ENCODE measurements around the gene CHRM2.

DNA sequence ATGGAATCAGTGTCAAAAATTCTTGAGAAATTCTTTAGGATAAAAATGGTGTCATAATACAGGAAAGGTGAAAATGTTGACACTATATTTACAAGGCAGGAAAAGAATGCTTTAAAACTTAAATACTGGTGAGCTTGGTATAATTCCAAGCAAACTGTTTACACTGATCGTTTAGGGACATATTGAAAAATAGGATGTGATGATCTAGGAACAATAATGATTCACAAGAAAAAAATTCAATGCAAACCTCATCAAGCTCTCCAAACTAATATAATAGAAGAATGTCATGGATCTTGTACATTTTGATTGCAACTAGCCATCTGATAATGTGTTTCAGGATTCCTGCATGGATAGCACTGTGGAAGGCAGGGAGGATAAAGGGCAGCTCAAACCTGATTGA lies 98.4 kb downstream of the CHRM2 start:
- no peak for TF ChIP-seq CEBPB (IDR thresholded peaks at IDR 0.05)
- TF ChIP-seq, protein P1, sequence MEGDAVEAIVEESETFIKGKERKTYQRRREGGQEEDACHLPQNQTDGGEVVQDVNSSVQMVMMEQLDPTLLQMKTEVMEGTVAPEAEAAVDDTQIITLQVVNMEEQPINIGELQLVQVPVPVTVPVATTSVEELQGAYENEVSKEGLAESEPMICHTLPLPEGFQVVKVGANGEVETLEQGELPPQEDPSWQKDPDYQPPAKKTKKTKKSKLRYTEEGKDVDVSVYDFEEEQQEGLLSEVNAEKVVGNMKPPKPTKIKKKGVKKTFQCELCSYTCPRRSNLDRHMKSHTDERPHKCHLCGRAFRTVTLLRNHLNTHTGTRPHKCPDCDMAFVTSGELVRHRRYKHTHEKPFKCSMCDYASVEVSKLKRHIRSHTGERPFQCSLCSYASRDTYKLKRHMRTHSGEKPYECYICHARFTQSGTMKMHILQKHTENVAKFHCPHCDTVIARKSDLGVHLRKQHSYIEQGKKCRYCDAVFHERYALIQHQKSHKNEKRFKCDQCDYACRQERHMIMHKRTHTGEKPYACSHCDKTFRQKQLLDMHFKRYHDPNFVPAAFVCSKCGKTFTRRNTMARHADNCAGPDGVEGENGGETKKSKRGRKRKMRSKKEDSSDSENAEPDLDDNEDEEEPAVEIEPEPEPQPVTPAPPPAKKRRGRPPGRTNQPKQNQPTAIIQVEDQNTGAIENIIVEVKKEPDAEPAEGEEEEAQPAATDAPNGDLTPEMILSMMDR (IDR thresholded peaks at IDR 0.05): no peak
- no peak for TF ChIP-seq POLR2A (IDR thresholded peaks at IDR 0.05; ENCODE audit: low read length)
- no peak for TF ChIP-seq HDAC2 (IDR thresholded peaks at IDR 0.05)
- TF ChIP-seq KDM5A (IDR thresholded peaks at IDR 0.05): no peak
- no peak for TF ChIP-seq RFX5 (IDR thresholded peaks at IDR 0.05)
- TF ChIP-seq POLR2AphosphoS2 (conservative IDR thresholded peaks at IDR 0.05; ENCODE audit: low read length): no peak
- no peak for TF ChIP-seq EP300 (IDR thresholded peaks at IDR 0.05)
- TF ChIP-seq, protein P2, sequence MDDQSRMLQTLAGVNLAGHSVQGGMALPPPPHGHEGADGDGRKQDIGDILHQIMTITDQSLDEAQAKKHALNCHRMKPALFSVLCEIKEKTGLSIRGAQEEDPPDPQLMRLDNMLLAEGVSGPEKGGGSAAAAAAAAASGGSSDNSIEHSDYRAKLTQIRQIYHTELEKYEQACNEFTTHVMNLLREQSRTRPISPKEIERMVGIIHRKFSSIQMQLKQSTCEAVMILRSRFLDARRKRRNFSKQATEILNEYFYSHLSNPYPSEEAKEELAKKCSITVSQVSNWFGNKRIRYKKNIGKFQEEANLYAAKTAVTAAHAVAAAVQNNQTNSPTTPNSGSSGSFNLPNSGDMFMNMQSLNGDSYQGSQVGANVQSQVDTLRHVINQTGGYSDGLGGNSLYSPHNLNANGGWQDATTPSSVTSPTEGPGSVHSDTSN (IDR thresholded peaks at IDR 0.05): no peak
- TF ChIP-seq, protein P3, sequence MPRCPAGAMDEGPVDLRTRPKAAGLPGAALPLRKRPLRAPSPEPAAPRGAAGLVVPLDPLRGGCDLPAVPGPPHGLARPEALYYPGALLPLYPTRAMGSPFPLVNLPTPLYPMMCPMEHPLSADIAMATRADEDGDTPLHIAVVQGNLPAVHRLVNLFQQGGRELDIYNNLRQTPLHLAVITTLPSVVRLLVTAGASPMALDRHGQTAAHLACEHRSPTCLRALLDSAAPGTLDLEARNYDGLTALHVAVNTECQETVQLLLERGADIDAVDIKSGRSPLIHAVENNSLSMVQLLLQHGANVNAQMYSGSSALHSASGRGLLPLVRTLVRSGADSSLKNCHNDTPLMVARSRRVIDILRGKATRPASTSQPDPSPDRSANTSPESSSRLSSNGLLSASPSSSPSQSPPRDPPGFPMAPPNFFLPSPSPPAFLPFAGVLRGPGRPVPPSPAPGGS (IDR thresholded peaks at IDR 0.05): no peak

Data from A549 (cell line).